Measurements from ENCODE around the gene ARHGAP15.

ARHGAP15 gene

GRCh38 chr2:143146366-143146765 is 17.1 kb downstream of the ARHGAP15 start:
- DNase-seq, result no peak

- no peak for DNase-seq
These were observed 17.8 kb downstream of the ARHGAP15 start for GRCh38 chr2:143146815-143147530.

- no peak for DNase-seq
These were observed 18.8 kb downstream of the ARHGAP15 start for GRCh38 chr2:143148011-143148410.

GRCh38 chr2:143148757-143149156 is 19.5 kb downstream of the ARHGAP15 start:
- no peak for DNase-seq

GRCh38 chr2:143150287-143150686 is 21.1 kb downstream of the ARHGAP15 start:
- DNase-seq, result no peak

- DNase-seq, result no peak
These were observed 22.0 kb downstream of the ARHGAP15 start for GRCh38 chr2:143151111-143151752.

GRCh38 chr2:143152219-143152618 is 23.0 kb downstream of the ARHGAP15 start:
- DNase-seq, result no peak

GRCh38 chr2:143152637-143153036 is 23.4 kb downstream of the ARHGAP15 start:
- no peak for DNase-seq

GRCh38 chr2:143155661-143156060 is 26.4 kb downstream of the ARHGAP15 start:
- no peak for DNase-seq

- no peak for DNase-seq
These were observed 27.8 kb downstream of the ARHGAP15 start for GRCh38 chr2:143157001-143157400.

- no peak for DNase-seq
These were observed 28.2 kb downstream of the ARHGAP15 start for GRCh38 chr2:143157418-143157817.

GRCh38 chr2:143158098-143158497 is 28.9 kb downstream of the ARHGAP15 start:
- no peak for DNase-seq

- no peak for DNase-seq
These were observed 29.6 kb downstream of the ARHGAP15 start for GRCh38 chr2:143158551-143159485.

GRCh38 chr2:143159486-143159840 is 30.2 kb downstream of the ARHGAP15 start:
- DNase-seq, result no peak

- no peak for DNase-seq
These were observed 31.8 kb downstream of the ARHGAP15 start for GRCh38 chr2:143160732-143161707.

- peak; percentile 73 to 82 for DNase-seq
These were observed 33.1 kb downstream of the ARHGAP15 start for GRCh38 chr2:143162123-143162837.

- DNase-seq, result no peak
These were observed 33.8 kb downstream of the ARHGAP15 start for GRCh38 chr2:143162997-143163396.

- DNase-seq, result no peak
These were observed 34.3 kb downstream of the ARHGAP15 start for GRCh38 chr2:143163499-143163898.

- no peak for DNase-seq
These were observed 36.1 kb downstream of the ARHGAP15 start for GRCh38 chr2:143165291-143165690.

GRCh38 chr2:143169105-143169504 is 39.9 kb downstream of the ARHGAP15 start:
- DNase-seq, result no peak

GRCh38 chr2:143171817-143172216 is 42.6 kb downstream of the ARHGAP15 start:
- DNase-seq, result no peak

- DNase-seq, result peak in 1 of 2 donors; percentile 23
These were observed 46.2 kb downstream of the ARHGAP15 start for GRCh38 chr2:143175438-143175837.
